Esophagus squamous epithelium (tissue), 5 donors: ENCODE data around the gene ENTPD3. TPM values are rescaled to one million over a fixed set of nuclear protein-coding genes. Genes with fewer than 3 reads are reported as not detected.
A peak's percentile ranks its signal among the peaks of the same experiment; 100 is the strongest.

Experiments
- DNase-seq: peaks from one replicate; lab custom pipeline; 2025; lab: John Stamatoyannopoulos, UW
- H3K27ac ChIP-seq, 4 donors: fragments of 200-600 bp; sonication (generic); one replicate each; pipeline ENCODE4 v1.5.1; 2016 to 2019; ENCODE audit warnings: mild to moderate bottlenecking in 1 of 4
- H3K27me3 ChIP-seq, 4 donors: fragments of 200-600 bp; sonication (generic); 1 replicate in 3 of 4; 2 replicates in 1 of 4; pipeline versions ENCODE4 v1.5.1 to v1.6.0; 2017 to 2021; ENCODE audit warnings: antibody characterized with exemption in 1 of 4
- H3K36me3 ChIP-seq, 3 donors: fragments of 200-600 bp; sonication (generic); one replicate each; pipeline ENCODE4 v1.5.1; 2016 to 2019
- H3K4me1 ChIP-seq, 3 donors: fragments of 200-600 bp; sonication (generic); one replicate each; pipeline ENCODE4 v1.5.1; 2017 to 2019
- H3K4me3 ChIP-seq, 4 donors: fragments of 200-600 bp; sonication (generic); 1 replicate in 3 of 4; 2 replicates in 1 of 4; pipeline ENCODE4 v1.5.1; 2016 to 2019; ENCODE audit warnings: mild to moderate bottlenecking in 2 of 4, moderate library complexity in 1 of 4
- H3K9me3 ChIP-seq, 3 donors: fragments of 200-600 bp; sonication (generic); one replicate each; pipeline ENCODE4 v1.5.1; 2016 to 2019
- CTCF ChIP-seq, 6 experiments: fragments of 450-650 bp in 4 of 6; fragments of 200-600 bp in 2 of 6; sonication (generic) in 2 of 6; IDR thresholded peaks; one replicate each; pipeline ENCODE4 v1.5.1; 2016 to 2019; ENCODE audit warnings: antibody characterized with exemption in 6 of 6, mild to moderate bottlenecking in 4 of 6, moderate library complexity in 4 of 6
- POLR2A ChIP-seq, 4 donors: fragments of 450-650 bp; IDR thresholded peaks; one replicate each; pipeline ENCODE4 v1.6.1; 2017; ENCODE audit warnings: antibody characterized with exemption in 4 of 4, mild to moderate bottlenecking in 4 of 4, moderate library complexity in 3 of 4
- WGBS, 2 donors: methylation state at CpG; one replicate each; pipeline ENCODE4 v1.1.5; 2018; 5-methylcytosine and 5-hydroxymethylcytosine counted together
- intact Hi-C: fragments of 100-400 bp; cut with DNase I; formaldehyde crosslinking; loops from one replicate; pipeline ENCODE4 v1.15.0; 2022
- total RNA-seq, 4 donors: library from RNA; depleted of rRNA; stranded (reverse); fragments of >200 nt; gene quantifications; one replicate each; pipeline ENCODE4 v1.1.0, GENCODE V29; 2016
- donor health status: DM: yes; HTN: yes; CAD: no.

ENTPD3 gene
- total RNA-seq, 4 donors from 2014 or later: 9.1 to 11.6 (median 9.7) TPM

- Histone ChIP-seq H3K9me3 (no peaks in the 10 kb centered on the region), H3K27ac (no peak overlapping the region), H3K27me3 (no peaks in the 10 kb centered on the region), H3K4me1 (no peaks in the 10 kb centered on the region), H3K36me3 (peaks cover 0 to 18% (median 0%) of the 10 kb centered on the region in 3 donors), H3K4me3 (no peak overlapping the region)
- intact Hi-C loops: no loop called here
- DNase-seq: no peak
- WGBS, 2 donors: 85 to 90% methylated on average over 4 to 7 of the region's 9 CpGs
- TF ChIP-seq CTCF (IDR thresholded peaks at IDR 0.05) (no peak), POLR2A (IDR thresholded peaks at IDR 0.05) (no peak)
Measured at GRCh38 chr3:40445062-40445461, 58.1 kb downstream of the ENTPD3 start.

GRCh38 chr3:40445880-40446279 is 58.9 kb downstream of the ENTPD3 start:
- no peak overlapping the region for H3K4me3 ChIP-seq
- peaks cover 0 to 18% (median 0%) of the 10 kb centered on the region in 3 donors for H3K36me3 ChIP-seq
- WGBS, 2 donors: 73 to 77% methylated on average over 4 of the region's 4 CpGs
- no peaks in the 10 kb centered on the region for H3K9me3 ChIP-seq
- no peak for DNase-seq
- H3K4me1 ChIP-seq: no peaks in the 10 kb centered on the region
- H3K27ac ChIP-seq: no peak overlapping the region
- H3K27me3 ChIP-seq: no peaks in the 10 kb centered on the region
- intact Hi-C loops: no loop called here
- TF ChIP-seq POLR2A (IDR thresholded peaks at IDR 0.05): no peak
- no peak for TF ChIP-seq CTCF (IDR thresholded peaks at IDR 0.05)

- H3K36me3 ChIP-seq: peaks cover 0 to 12% (median 0%) of the 10 kb centered on the region in 3 donors
- WGBS, 2 donors: 76 to 77% methylated on average over 2 of the region's 2 CpGs
- TF ChIP-seq CTCF (IDR thresholded peaks at IDR 0.05) (no peak), POLR2A (IDR thresholded peaks at IDR 0.05) (no peak)
- H3K9me3 ChIP-seq: no peaks in the 10 kb centered on the region
- no peak for DNase-seq
- no peaks in the 10 kb centered on the region for H3K27me3 ChIP-seq
- H3K4me1 ChIP-seq: peaks cover 7 to 23% (median 12%) of the 10 kb centered on the region in 3 donors
- intact Hi-C loops: no loop called here
- no peak overlapping the region for H3K27ac ChIP-seq
- H3K4me3 ChIP-seq: no peak overlapping the region
Measured at GRCh38 chr3:40450438-40450837, 63.5 kb downstream of the ENTPD3 start.

- no peak for DNase-seq
- TF ChIP-seq CTCF (IDR thresholded peaks at IDR 0.05) (no peak), POLR2A (IDR thresholded peaks at IDR 0.05) (no peak)
- intact Hi-C loops: no loop called here
Measured at GRCh38 chr3:40451551-40451950, 64.6 kb downstream of the ENTPD3 start.

GRCh38 chr3:40452057-40452456 is 65.1 kb downstream of the ENTPD3 start:
- Histone ChIP-seq H3K9me3 (no peaks in the 10 kb centered on the region), H3K36me3 (no peaks in the 10 kb centered on the region), H3K4me3 (peak overlapping the region; percentile 59 to 84 (median 73)), H3K27ac (peak overlapping the region; percentile 92 to 98 (median 95)), H3K27me3 (no peaks in the 10 kb centered on the region), H3K4me1 (peaks cover 7 to 32% (median 17%) of the 10 kb centered on the region in 3 donors)
- 60 to 85% methylated on average over 1 of the region's 1 CpG for WGBS, 2 donors
- TF ChIP-seq CTCF (IDR thresholded peaks at IDR 0.05) (no peak), POLR2A (IDR thresholded peaks at IDR 0.05) (no peak)
- intact Hi-C loops: no loop called here
- no peak for DNase-seq

More at GRCh38 chr3:40451551-40451950, 64.6 kb downstream of the ENTPD3 start:
- H3K27me3 ChIP-seq: no peaks in the 10 kb centered on the region
- H3K27ac ChIP-seq: peak overlapping the region in 2 of 4 donors; percentile 95 to 98
- no peaks in the 10 kb centered on the region for H3K9me3 ChIP-seq
- peaks cover 7 to 30% (median 17%) of the 10 kb centered on the region in 3 donors for H3K4me1 ChIP-seq
- H3K36me3 ChIP-seq: peaks cover 0 to 2% (median 0%) of the 10 kb centered on the region in 3 donors
- H3K4me3 ChIP-seq: no peak overlapping the region
